ENCODE measurements around the gene CHAF1A. TPM values are rescaled to one million over a fixed set of nuclear protein-coding genes. Genes with fewer than 3 reads are reported as not detected.
A peak's percentile ranks its signal among the peaks of the same experiment; 100 is the strongest.

Gene CHAF1A
- total and polyA plus RNA-seq, 3 donors from 2014 or later: 24.1 to 37.7 (median 28.6) TPM

GRCh38 chr19:4428326-4428975 lies 26.0 kb downstream of the CHAF1A start:
- Histone ChIP-seq H3K4me3 (no peak overlapping the region), H3K4me1 (no peaks in the 10 kb centered on the region), H3K36me3 (ENCODE audit: low read depth, missing control alignments) (no peaks in the 10 kb centered on the region), H3K27me3 (no peaks in the 10 kb centered on the region), H3K9me3 (no peaks in the 10 kb centered on the region), H3K27ac (no peak overlapping the region)
- no peak for DNase-seq
- TF ChIP-seq POLR2A (IDR thresholded peaks at IDR 0.05) (no peak), CTCF (IDR thresholded peaks at IDR 0.05) (no peak)
- intact Hi-C loops (cut with DNase I; ENCODE audit: low total_unique reads): no loop called here
- 93 to 94% methylated on average over 19 to 20 of the region's 20 CpGs for WGBS, 2 donors

DNA sequence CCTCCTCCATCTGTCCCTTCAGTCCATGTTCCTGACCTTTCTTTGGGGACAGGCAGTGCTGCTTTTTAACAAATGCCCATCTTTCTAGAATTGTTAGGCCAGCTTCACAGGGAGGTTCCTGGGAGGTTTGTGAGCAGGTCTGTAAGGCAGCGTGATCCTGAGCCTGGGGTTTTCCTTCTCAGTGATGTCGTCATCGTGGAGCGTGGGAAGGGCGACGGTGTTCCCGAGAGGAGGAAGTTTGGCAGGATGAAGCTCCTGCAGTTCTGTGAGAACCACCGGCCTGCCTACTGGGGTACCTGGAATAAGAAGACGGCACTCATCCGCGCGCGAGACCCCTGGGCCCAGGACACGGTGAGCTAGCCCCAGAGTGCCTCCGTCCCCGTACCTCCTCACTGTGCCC lies 26.8 kb downstream of the CHAF1A start:
- H3K4me1 ChIP-seq: no peaks in the 10 kb centered on the region
- H3K9me3 ChIP-seq: no peaks in the 10 kb centered on the region
- intact Hi-C loops (cut with DNase I; ENCODE audit: low total_unique reads): no loop called here
- H3K27ac ChIP-seq: no peak overlapping the region
- no peaks in the 10 kb centered on the region for H3K27me3 ChIP-seq
- WGBS, 2 donors: 85% methylated on average over 15 to 16 of the region's 16 CpGs
- no peak overlapping the region for H3K4me3 ChIP-seq
- no peak for TF ChIP-seq CTCF (IDR thresholded peaks at IDR 0.05)
- TF ChIP-seq POLR2A (IDR thresholded peaks at IDR 0.05): no peak
- no peak for DNase-seq
- no peaks in the 10 kb centered on the region for H3K36me3 ChIP-seq (ENCODE audit: low read depth, missing control alignments)

DNA sequence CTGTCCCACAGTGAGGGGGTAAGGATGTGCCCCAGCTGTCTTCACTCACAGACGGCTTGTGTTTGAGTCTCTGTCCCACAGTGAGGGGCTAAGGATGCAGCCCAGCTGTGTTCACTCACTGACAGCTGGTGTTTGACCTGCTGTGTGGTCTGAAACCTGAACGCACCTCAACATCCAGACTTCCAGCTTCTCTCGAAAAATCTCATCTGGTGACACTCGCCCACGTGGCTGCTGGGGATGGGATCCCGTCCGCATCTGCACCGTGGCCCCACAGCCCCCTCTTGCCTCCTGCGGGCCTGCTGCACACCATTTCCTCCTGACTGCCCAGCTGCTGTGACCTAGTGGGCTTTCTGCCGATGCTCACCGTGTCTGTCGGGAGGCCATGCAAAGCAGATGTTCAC lies 27.3 kb downstream of the CHAF1A start:
- no peaks in the 10 kb centered on the region for H3K36me3 ChIP-seq (ENCODE audit: low read depth, missing control alignments)

GRCh38 chr19:4430760-4431159 lies 28.3 kb downstream of the CHAF1A start:
- Histone ChIP-seq H3K4me1 (no peaks in the 10 kb centered on the region), H3K4me3 (no peak overlapping the region), H3K27me3 (no peaks in the 10 kb centered on the region), H3K9me3 (no peaks in the 10 kb centered on the region), H3K36me3 (ENCODE audit: low read depth, missing control alignments) (no peaks in the 10 kb centered on the region), H3K27ac (no peak overlapping the region)
- intact Hi-C loops (cut with DNase I; ENCODE audit: low total_unique reads): no loop called here
- WGBS, 2 donors: 88 to 95% methylated on average over 12 of the region's 12 CpGs
- no peak for DNase-seq
- TF ChIP-seq CTCF (IDR thresholded peaks at IDR 0.05): no peak
- no peak for TF ChIP-seq POLR2A (IDR thresholded peaks at IDR 0.05)

More for the DNA sequence above, 27.3 kb downstream of the CHAF1A start:
- WGBS, 2 donors: 77 to 91% methylated on average over 12 of the region's 12 CpGs
- DNase-seq: no peak
- no peak overlapping the region for H3K4me3 ChIP-seq
- H3K9me3 ChIP-seq: no peaks in the 10 kb centered on the region
- intact Hi-C loops (cut with DNase I; ENCODE audit: low total_unique reads): no loop called here
- H3K27ac ChIP-seq: no peak overlapping the region
- H3K4me1 ChIP-seq: no peaks in the 10 kb centered on the region
- H3K27me3 ChIP-seq: no peaks in the 10 kb centered on the region
- no peak for TF ChIP-seq CTCF (IDR thresholded peaks at IDR 0.05)
- no peak for TF ChIP-seq POLR2A (IDR thresholded peaks at IDR 0.05)

DNA sequence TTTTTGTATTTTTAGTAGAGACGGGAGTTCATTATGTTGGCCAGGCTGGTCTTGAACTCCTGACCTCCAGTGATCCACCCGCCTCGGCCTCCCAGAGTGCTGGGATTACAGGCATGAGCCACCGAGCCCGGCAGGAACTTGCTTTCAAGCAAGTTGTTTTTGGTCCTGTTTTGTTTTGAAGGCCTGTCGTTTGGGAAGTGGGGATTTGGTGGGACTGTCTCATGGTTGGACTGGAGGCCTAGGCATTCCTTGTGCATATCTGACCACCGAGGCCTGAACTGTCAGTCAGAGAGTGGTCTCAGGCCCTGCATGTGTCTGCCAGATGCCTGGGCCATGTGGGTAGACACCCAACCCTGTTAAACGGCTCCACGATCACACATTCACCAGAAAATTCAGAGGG lies 28.9 kb downstream of the CHAF1A start:
- DNase-seq: no peak
- Histone ChIP-seq H3K4me3 (no peak overlapping the region), H3K9me3 (no peaks in the 10 kb centered on the region), H3K27me3 (no peaks in the 10 kb centered on the region), H3K36me3 (ENCODE audit: low read depth, missing control alignments) (no peaks in the 10 kb centered on the region), H3K27ac (peak overlapping the region in 1 of 2 donors; percentile 2), H3K4me1 (no peaks in the 10 kb centered on the region)
- WGBS, 2 donors: 75% methylated on average over 9 of the region's 9 CpGs; no CpG with 5 or more reads in 1 of the 2 donors
- no peak for TF ChIP-seq POLR2A (IDR thresholded peaks at IDR 0.05)
- TF ChIP-seq CTCF (IDR thresholded peaks at IDR 0.05): no peak
- intact Hi-C loops (cut with DNase I; ENCODE audit: low total_unique reads): no loop called here
